Measurements from ENCODE around the gene RHEX. TPM values are rescaled to one million over a fixed set of nuclear protein-coding genes. Genes with fewer than 3 reads are reported as not detected.
"Not testable (repeated sequence)": the region's sequence is repeated elsewhere in the genome, so short reads cannot be mapped to it uniquely, and the experiment has no call there.

Gene RHEX
- total and polyA plus RNA-seq, 2 of the 13 experiments (the other 11 are each of a cell fraction or from before 2014, with no cell fraction given), result 1.4 to 2.7 TPM

GRCh38 chr1:206052919-206053610 lies at the start of gene RHEX (continued):
- 0 out of 2 replicates have a peak, but pooled peaks have one; percentile 81 for TF ChIP-seq AKNA (CRISPR knock-in tag; IDR thresholded peaks at IDR 0.05; ENCODE audit: borderline replicate concordance)
- peak; percentile 83; the same call in 1 of the 2 replicates for TF ChIP-seq ZNF891 (CRISPR knock-in tag; IDR thresholded peaks at IDR 0.05)
- not testable (repeated sequence) for TF ChIP-seq SOX13 (IDR thresholded peaks at IDR 0.05); CREM (CRISPR knock-in tag; IDR thresholded peaks at IDR 0.05)
- TF ChIP-seq SOX13 (CRISPR knock-in tag; conservative IDR thresholded peaks at IDR 0.05 in 1 of 2, IDR thresholded peaks at IDR 0.05 in 1 of 2), result 0 out of 4 replicates have a peak, but pooled peaks of 1 of the 2 experiments have one; percentile 38
- TF ChIP-seq CREM (IDR thresholded peaks at IDR 0.05), result peak; percentile 32; the same call in 1 of the 2 replicates
- peak; percentile 17; the same call in 1 of the 2 replicates for TF ChIP-seq ATF1 (CRISPR knock-in tag; IDR thresholded peaks at IDR 0.05)
- TF ChIP-seq SALL2 (CRISPR knock-in tag; IDR thresholded peaks at IDR 0.05), result 0 out of 2 replicates have a peak, but pooled peaks have one; percentile 19
- TF ChIP-seq ZNF691 (CRISPR knock-in tag; IDR thresholded peaks at IDR 0.05; ENCODE audit: borderline replicate concordance, low read depth), result peak; percentile 52; the same call in 1 of the 2 replicates
- TF ChIP-seq ZNF280B (CRISPR knock-in tag; IDR thresholded peaks at IDR 0.05; ENCODE audit: borderline replicate concordance), result 0 out of 2 replicates have a peak, but pooled peaks have one; percentile 62
- peak; percentile 82 for TF ChIP-seq HDAC1 (CRISPR knock-in tag; IDR thresholded peaks at IDR 0.05)
- TF ChIP-seq KLF16 (CRISPR knock-in tag; IDR thresholded peaks at IDR 0.05), result 0 out of 4 replicates have a peak, but pooled peaks of 1 of the 2 experiments have one; percentile 36
- TF ChIP-seq TOE1 (CRISPR knock-in tag; IDR thresholded peaks at IDR 0.05), result 0 out of 2 replicates have a peak, but pooled peaks have one; percentile 19
- TF ChIP-seq MXD4 (CRISPR knock-in tag; IDR thresholded peaks at IDR 0.05), result peak; percentile 41; the same call in 1 of the 2 replicates
- peak; percentile 39; the same call in 1 of the 2 replicates for TF ChIP-seq CREB1 (IDR thresholded peaks at IDR 0.05)
- peak; percentile 46; the same call in 1 of the 2 replicates for TF ChIP-seq CREB1 (CRISPR knock-in tag; IDR thresholded peaks at IDR 0.05)
- TF ChIP-seq ZNF296 (CRISPR knock-in tag; conservative IDR thresholded peaks at IDR 0.05), result 0 out of 2 replicates have a peak, but pooled peaks have one; percentile 59
- peak; percentile 30; the same call in 1 of the 2 replicates for TF ChIP-seq PATZ1 (CRISPR knock-in tag; IDR thresholded peaks at IDR 0.05)
- TF ChIP-seq ZNF34 (CRISPR knock-in tag; IDR thresholded peaks at IDR 0.05; ENCODE audit: borderline replicate concordance), result peak; percentile 48; the same call in 1 of the 2 replicates
- TF ChIP-seq ZNF274 (CRISPR knock-in tag; IDR thresholded peaks at IDR 0.05), result peak; percentile 91; the same call in 1 of the 2 replicates

Data from HepG2 (cell line).